ENCODE data around the gene FMNL2. TPM values are rescaled to one million over a fixed set of nuclear protein-coding genes. Genes with fewer than 3 reads are reported as not detected.

FMNL2 gene
- polyA plus RNA-seq, 1 donor from 2014 or later: 86.5 TPM

- Histone ChIP-seq H3K4me3 (ENCODE audit: low read length) (no peak overlapping the region), H3K9me3 (ENCODE audit: low read length) (no peaks in the 10 kb centered on the region), H4K20me1 (ENCODE audit: insufficient read depth) (no peaks in the 10 kb centered on the region), H3K9me2 (ENCODE audit: insufficient read depth, low read length) (no peaks in the 10 kb centered on the region), H3K9ac (ENCODE audit: low read length) (no peak overlapping the region), H3K4me2 (ENCODE audit: low read length) (no peak overlapping the region), H2AFZ (ENCODE audit: low read depth, low read length) (no peak overlapping the region), H3K36me3 (ENCODE audit: insufficient read depth, low read length) (no peaks in the 10 kb centered on the region), H3F3A (ENCODE audit: insufficient read depth, low read length, poor library complexity, severe bottlenecking) (no peaks in the 10 kb centered on the region), H3K79me2 (replicated peaks; ENCODE audit: insufficient read depth, low read length) (peaks cover 16% of the 10 kb centered on the region), H3K27me3 (ENCODE audit: insufficient read depth, low read depth, low read length) (no peaks in the 10 kb centered on the region), H3K27ac (ENCODE audit: low read length) (no peak overlapping the region)
- no peak for TF ChIP-seq TAF1 (IDR thresholded peaks at IDR 0.05; ENCODE audit: low read depth)
- TF ChIP-seq POLR2AphosphoS5 (IDR thresholded peaks at IDR 0.05): no peak
- TF ChIP-seq EP300 (conservative IDR thresholded peaks at IDR 0.05; ENCODE audit: poor library complexity, severe bottlenecking): no peak
- TF ChIP-seq MXI1 (conservative IDR thresholded peaks at IDR 0.05; ENCODE audit: poor library complexity, severe bottlenecking): no peak
- no peak for TF ChIP-seq REST (IDR thresholded peaks at IDR 0.05; ENCODE audit: borderline replicate concordance)
- TF ChIP-seq, protein P1, sequence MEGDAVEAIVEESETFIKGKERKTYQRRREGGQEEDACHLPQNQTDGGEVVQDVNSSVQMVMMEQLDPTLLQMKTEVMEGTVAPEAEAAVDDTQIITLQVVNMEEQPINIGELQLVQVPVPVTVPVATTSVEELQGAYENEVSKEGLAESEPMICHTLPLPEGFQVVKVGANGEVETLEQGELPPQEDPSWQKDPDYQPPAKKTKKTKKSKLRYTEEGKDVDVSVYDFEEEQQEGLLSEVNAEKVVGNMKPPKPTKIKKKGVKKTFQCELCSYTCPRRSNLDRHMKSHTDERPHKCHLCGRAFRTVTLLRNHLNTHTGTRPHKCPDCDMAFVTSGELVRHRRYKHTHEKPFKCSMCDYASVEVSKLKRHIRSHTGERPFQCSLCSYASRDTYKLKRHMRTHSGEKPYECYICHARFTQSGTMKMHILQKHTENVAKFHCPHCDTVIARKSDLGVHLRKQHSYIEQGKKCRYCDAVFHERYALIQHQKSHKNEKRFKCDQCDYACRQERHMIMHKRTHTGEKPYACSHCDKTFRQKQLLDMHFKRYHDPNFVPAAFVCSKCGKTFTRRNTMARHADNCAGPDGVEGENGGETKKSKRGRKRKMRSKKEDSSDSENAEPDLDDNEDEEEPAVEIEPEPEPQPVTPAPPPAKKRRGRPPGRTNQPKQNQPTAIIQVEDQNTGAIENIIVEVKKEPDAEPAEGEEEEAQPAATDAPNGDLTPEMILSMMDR (IDR thresholded peaks at IDR 0.05; ENCODE audit: poor library complexity, severe bottlenecking): no peak
- TF ChIP-seq RAD21 (conservative IDR thresholded peaks at IDR 0.05): no peak
- no peak for TF ChIP-seq EZH2 (IDR thresholded peaks at IDR 0.05; ENCODE audit: borderline replicate concordance, insufficient read depth, low read length, poor library complexity, severe bottlenecking)
- no peak for TF ChIP-seq SMC3 (conservative IDR thresholded peaks at IDR 0.05; ENCODE audit: poor library complexity)
These were observed 199.6 kb downstream of the FMNL2 start for GRCh38 chr2:152534460-152535135.

GRCh38 chr2:152537081-152537651 lies 202.2 kb downstream of the FMNL2 start:
- TF ChIP-seq EZH2 (IDR thresholded peaks at IDR 0.05; ENCODE audit: borderline replicate concordance, insufficient read depth, low read length, poor library complexity, severe bottlenecking) (no peak), TAF1 (IDR thresholded peaks at IDR 0.05; ENCODE audit: low read depth) (no peak), EP300 (conservative IDR thresholded peaks at IDR 0.05; ENCODE audit: poor library complexity, severe bottlenecking) (no peak), MXI1 (conservative IDR thresholded peaks at IDR 0.05; ENCODE audit: poor library complexity, severe bottlenecking) (no peak), SMC3 (conservative IDR thresholded peaks at IDR 0.05; ENCODE audit: poor library complexity) (no peak), REST (IDR thresholded peaks at IDR 0.05; ENCODE audit: borderline replicate concordance) (no peak), POLR2AphosphoS5 (IDR thresholded peaks at IDR 0.05) (no peak), RAD21 (conservative IDR thresholded peaks at IDR 0.05) (no peak)
- TF ChIP-seq, protein P1 (IDR thresholded peaks at IDR 0.05; ENCODE audit: poor library complexity, severe bottlenecking): no peak
- Histone ChIP-seq H3K79me2 (replicated peaks; ENCODE audit: insufficient read depth, low read length) (peaks cover 16% of the 10 kb centered on the region), H3F3A (ENCODE audit: insufficient read depth, low read length, poor library complexity, severe bottlenecking) (no peaks in the 10 kb centered on the region), H2AFZ (ENCODE audit: low read depth, low read length) (no peak overlapping the region), H3K36me3 (ENCODE audit: insufficient read depth, low read length) (no peaks in the 10 kb centered on the region), H3K27me3 (ENCODE audit: insufficient read depth, low read depth, low read length) (no peaks in the 10 kb centered on the region), H3K4me2 (ENCODE audit: low read length) (no peak overlapping the region), H4K20me1 (ENCODE audit: insufficient read depth) (no peaks in the 10 kb centered on the region), H3K27ac (ENCODE audit: low read length) (no peak overlapping the region), H3K4me3 (ENCODE audit: low read length) (no peak overlapping the region), H3K9me3 (ENCODE audit: low read length) (no peaks in the 10 kb centered on the region), H3K9me2 (ENCODE audit: insufficient read depth, low read length) (no peaks in the 10 kb centered on the region), H3K9ac (ENCODE audit: low read length) (no peak overlapping the region)
